Naive thymus-derived CD8-positive, alpha-beta T cell (primary cell): ENCODE data around the gene CXCL5. TPM values are rescaled to one million over a fixed set of nuclear protein-coding genes. Genes with fewer than 3 reads are reported as not detected.
"Not testable (repeated sequence)": the region's sequence is repeated elsewhere in the genome, so short reads cannot be mapped to it uniquely, and the experiment has no call there.

ENCODE experiments used
- ATAC-seq, 2 donors: fragments of 150-1000 bp; cut with Tn5 transposase in 1 of 2; sonication (Bioruptor Pico), chemical (Tn5 transposase) in 1 of 2; 1 replicate in 1 of 2; 2 replicates in 1 of 2; pipeline ENCODE4 v1.10.0; 2021; ENCODE audit warnings: mild to moderate bottlenecking in 2 of 2, moderate library complexity in 2 of 2
- POLR2A ChIA-PET: fragments of 350-600 bp; sonication (Branson Sonifier 250); formaldehyde crosslinking; loops from one replicate; lab custom pipeline; 2021; ENCODE audit warnings: antibody characterized with exemption; lab: Charles Lee
- DNase-seq, 10 donors: peaks; one replicate each; pipeline versions ENCODE4 v3.0.0 to v3.0.0-alpha.2; 2020 to 2022
- H3K27ac Mint-ChIP-seq, 10 donors: one replicate each; pipeline ENCODE4 v1.8.0; 2020 to 2022; ENCODE audit warnings: mild to moderate bottlenecking in 10 of 10, mixed read lengths in 10 of 10, moderate library complexity in 4 of 10, inconsistent platforms in 1 of 10
- H3K27me3 Mint-ChIP-seq, 5 donors: one replicate each; pipeline ENCODE4 v1.8.0; 2021 to 2022; ENCODE audit warnings: mixed read lengths in 5 of 5
- H3K36me3 Mint-ChIP-seq, 3 donors: one replicate each; pipeline ENCODE4 v1.8.0; 2020 to 2022; ENCODE audit warnings: mixed read lengths in 3 of 3, mild to moderate bottlenecking in 2 of 3, inconsistent platforms in 1 of 3
- H3K4me1 Mint-ChIP-seq, 4 donors: one replicate each; pipeline ENCODE4 v1.8.0; 2021 to 2022; ENCODE audit warnings: mixed read lengths in 4 of 4
- H3K4me3 Mint-ChIP-seq, 10 donors: one replicate each; pipeline ENCODE4 v1.8.0; 2020 to 2022; ENCODE audit warnings: mild to moderate bottlenecking in 10 of 10, mixed read lengths in 10 of 10, moderate library complexity in 6 of 10, inconsistent platforms in 1 of 10
- H3K9me3 Mint-ChIP-seq, 9 donors: one replicate each; pipeline ENCODE4 v1.8.0; 2020 to 2022; ENCODE audit warnings: mixed read lengths in 9 of 9, mild to moderate bottlenecking in 3 of 9, inconsistent platforms in 1 of 9, moderate library complexity in 1 of 9
- polyA plus RNA-seq, 3 donors: library from polyadenylated mRNA; unstranded; fragments of 300-500 nt; fragmentation: Illumina TruSeq; gene quantifications; one replicate each; pipeline ENCODE4 v1.2.3, GENCODE V29; 2021
- total RNA-seq, 8 experiments: library from RNA in 2 of 8; stranded (reverse) in 2 of 8; gene quantifications; one replicate each; pipeline ENCODE4 v1.2.3 and lab custom pipeline; 2021 to 2026

Gene CXCL5
- total and polyA plus RNA-seq, 5 experiments from 2014 or later, result not detected

- Mint-ChIP-seq H3K27ac (no peak overlapping the region), H3K4me1 (no peaks in the 10 kb centered on the region), H3K4me3 (no peak overlapping the region), H3K36me3 (no peaks in the 10 kb centered on the region), H3K27me3 (peaks cover 4 to 23% (median 8%) of the 10 kb centered on the region in 5 donors), H3K9me3 (peaks cover 0 to 3% (median 0%) of the 10 kb centered on the region in 9 donors)
- no peak for ATAC-seq
- POLR2A ChIA-PET, result no interaction called here
- no peak for DNase-seq
These were observed 13.5 kb downstream of the CXCL5 start for GRCh38 chr4:73984736-73985527.

- H3K27ac Mint-ChIP-seq, DNase-seq, H3K9me3 Mint-ChIP-seq, POLR2A ChIA-PET, H3K4me1 Mint-ChIP-seq, H3K36me3 Mint-ChIP-seq, H3K4me3 Mint-ChIP-seq, ATAC-seq: not testable (repeated sequence)
- peaks cover 4 to 23% (median 11%) of the 10 kb centered on the region in 5 donors for H3K27me3 Mint-ChIP-seq
These were observed 17.3 kb downstream of the CXCL5 start for GRCh38 chr4:73981175-73981574.

GRCh38 chr4:73979407-73979957 is 19.0 kb downstream of the CXCL5 start:
- H3K27ac Mint-ChIP-seq, result no peak overlapping the region
- ATAC-seq (no peak), DNase-seq (no peak)
- peaks cover 0 to 5% (median 0%) of the 10 kb centered on the region in 3 donors for H3K36me3 Mint-ChIP-seq
- H3K27me3 Mint-ChIP-seq, result peaks cover 4 to 23% (median 11%) of the 10 kb centered on the region in 5 donors
- no peaks in the 10 kb centered on the region for H3K4me1 Mint-ChIP-seq
- H3K9me3 Mint-ChIP-seq, result peaks cover 0 to 15% (median 11%) of the 10 kb centered on the region in 9 donors
- POLR2A ChIA-PET, result no interaction called here
- no peak overlapping the region for H3K4me3 Mint-ChIP-seq

GRCh38 chr4:73978886-73979285 is 19.6 kb downstream of the CXCL5 start:
- Mint-ChIP-seq H3K9me3 (peaks cover 0 to 20% (median 13%) of the 10 kb centered on the region in 9 donors), H3K4me3 (no peak overlapping the region), H3K4me1 (no peaks in the 10 kb centered on the region), H3K27ac (no peak overlapping the region), H3K36me3 (peaks cover 0 to 6% (median 0%) of the 10 kb centered on the region in 3 donors), H3K27me3 (peaks cover 4 to 23% (median 11%) of the 10 kb centered on the region in 5 donors)
- POLR2A ChIA-PET, result no interaction called here
- DNase-seq, result no peak
- no peak for ATAC-seq

- DNase-seq, result no peak
- POLR2A ChIA-PET, result no interaction called here
- no peak overlapping the region for H3K4me3 Mint-ChIP-seq
- H3K27me3 Mint-ChIP-seq, result peaks cover 4 to 17% (median 8%) of the 10 kb centered on the region in 5 donors
- ATAC-seq, result no peak
- H3K27ac Mint-ChIP-seq, result no peak overlapping the region
- no peaks in the 10 kb centered on the region for H3K4me1 Mint-ChIP-seq
- peaks cover 6 to 37% (median 23%) of the 10 kb centered on the region in 9 donors for H3K9me3 Mint-ChIP-seq
- H3K36me3 Mint-ChIP-seq, result peaks cover 0 to 15% (median 0%) of the 10 kb centered on the region in 3 donors
These were observed 21.8 kb downstream of the CXCL5 start for GRCh38 chr4:73976716-73977115.

GRCh38 chr4:73976217-73976616 is 22.3 kb downstream of the CXCL5 start:
- Mint-ChIP-seq H3K27ac (no peak overlapping the region), H3K9me3 (peaks cover 6 to 42% (median 24%) of the 10 kb centered on the region in 9 donors), H3K36me3 (peaks cover 0 to 16% (median 0%) of the 10 kb centered on the region in 3 donors), H3K27me3 (peaks cover 4 to 15% (median 5%) of the 10 kb centered on the region in 5 donors), H3K4me3 (no peak overlapping the region), H3K4me1 (no peaks in the 10 kb centered on the region)
- no peak for ATAC-seq
- POLR2A ChIA-PET, result no interaction called here
- no peak for DNase-seq

- POLR2A ChIA-PET, result no interaction called here
- peaks cover 0 to 9% (median 0%) of the 10 kb centered on the region in 5 donors for H3K27me3 Mint-ChIP-seq
- H3K4me1 Mint-ChIP-seq, result no peaks in the 10 kb centered on the region
- DNase-seq (no peak), ATAC-seq (no peak)
- peaks cover 0 to 31% (median 0%) of the 10 kb centered on the region in 3 donors for H3K36me3 Mint-ChIP-seq
- H3K27ac Mint-ChIP-seq, result no peak overlapping the region
- peaks cover 12 to 59% (median 30%) of the 10 kb centered on the region in 9 donors for H3K9me3 Mint-ChIP-seq
- no peak overlapping the region for H3K4me3 Mint-ChIP-seq
These were observed 24.1 kb downstream of the CXCL5 start for GRCh38 chr4:73974352-73974751.

GRCh38 chr4:73970945-73971344 is 27.5 kb downstream of the CXCL5 start:
- no peak for ATAC-seq
- peaks cover 0 to 31% (median 0%) of the 10 kb centered on the region in 3 donors for H3K36me3 Mint-ChIP-seq
- peaks cover 12 to 54% (median 30%) of the 10 kb centered on the region in 9 donors for H3K9me3 Mint-ChIP-seq
- POLR2A ChIA-PET, result no interaction called here
- no peaks in the 10 kb centered on the region for H3K4me1 Mint-ChIP-seq
- peaks cover 0 to 3% (median under 1%) of the 10 kb centered on the region in 5 donors for H3K27me3 Mint-ChIP-seq
- no peak for DNase-seq
- no peak overlapping the region for H3K4me3 Mint-ChIP-seq
- no peak overlapping the region for H3K27ac Mint-ChIP-seq

- no peak overlapping the region for H3K4me3 Mint-ChIP-seq
- H3K36me3 Mint-ChIP-seq, result peaks cover 0 to 26% (median 0%) of the 10 kb centered on the region in 3 donors
- peaks cover 12 to 46% (median 25%) of the 10 kb centered on the region in 9 donors for H3K9me3 Mint-ChIP-seq
- no peaks in the 10 kb centered on the region for H3K4me1 Mint-ChIP-seq
- DNase-seq, result no peak
- no peak overlapping the region for H3K27ac Mint-ChIP-seq
- POLR2A ChIA-PET, result no interaction called here
- peaks cover 0 to 3% (median 0%) of the 10 kb centered on the region in 5 donors for H3K27me3 Mint-ChIP-seq
- no peak for ATAC-seq
These were observed 28.5 kb downstream of the CXCL5 start for GRCh38 chr4:73970011-73970410.

GRCh38 chr4:73967866-73968265 is 30.6 kb downstream of the CXCL5 start:
- peaks cover 0 to 26% (median 0%) of the 10 kb centered on the region in 3 donors for H3K36me3 Mint-ChIP-seq
- H3K9me3 Mint-ChIP-seq, result peaks cover 0 to 38% (median 15%) of the 10 kb centered on the region in 9 donors
- H3K4me3 Mint-ChIP-seq, result no peak overlapping the region
- peaks cover 0 to 3% (median 0%) of the 10 kb centered on the region in 5 donors for H3K27me3 Mint-ChIP-seq
- H3K4me1 Mint-ChIP-seq, result no peaks in the 10 kb centered on the region
- DNase-seq (no peak), ATAC-seq (no peak)
- POLR2A ChIA-PET, result no interaction called here
- no peak overlapping the region for H3K27ac Mint-ChIP-seq

- POLR2A ChIA-PET, result no interaction called here
- no peak for ATAC-seq
- Mint-ChIP-seq H3K36me3 (peaks cover 0 to 20% (median 0%) of the 10 kb centered on the region in 3 donors), H3K9me3 (peaks cover 8 to 35% (median 21%) of the 10 kb centered on the region in 9 donors), H3K4me3 (no peak overlapping the region), H3K27me3 (peaks cover 0 to 3% (median 0%) of the 10 kb centered on the region in 5 donors), H3K4me1 (no peaks in the 10 kb centered on the region), H3K27ac (no peak overlapping the region)
- DNase-seq, result no peak
These were observed 33.4 kb downstream of the CXCL5 start for GRCh38 chr4:73964862-73965611.

GRCh38 chr4:73962724-73963123 is 35.8 kb downstream of the CXCL5 start:
- Mint-ChIP-seq H3K27me3 (peaks cover 0 to 1% (median 0%) of the 10 kb centered on the region in 5 donors), H3K4me1 (no peaks in the 10 kb centered on the region), H3K36me3 (peaks cover 0 to 22% (median 0%) of the 10 kb centered on the region in 3 donors), H3K4me3 (no peak overlapping the region), H3K9me3 (peaks cover 13 to 47% (median 28%) of the 10 kb centered on the region in 9 donors), H3K27ac (no peak overlapping the region)
- ATAC-seq (no peak), DNase-seq (no peak)
- POLR2A ChIA-PET, result no interaction called here
